MM.1S (cell line): ENCODE data around the gene ATG4B.

ENCODE experiments used
- DNase-seq: peaks from one replicate; pipeline ENCODE4 v3.0.0-alpha.2; 2015
- H2AFZ ChIP-seq: fragments of 300-600 bp; sonication (generic); 2 replicates; pipeline ENCODE4 v1.6.0; 2016; ENCODE audit warnings: antibody characterized with exemption, low read length
- H3F3A ChIP-seq: fragments of 300-600 bp; sonication (generic); 2 replicates; pipeline ENCODE4 v1.6.1; 2016; ENCODE audit warnings: mild to moderate bottlenecking, antibody characterized with exemption, low read length, moderate library complexity, mixed read lengths; ENCODE audit not compliant: insufficient read depth
- H3K27ac ChIP-seq: fragments of 300-600 bp; sonication (generic); 2 replicates; pipeline ENCODE4 v1.5.1; 2016; ENCODE audit warnings: mild to moderate bottlenecking, low read length
- H3K27me3 ChIP-seq: fragments of 300-600 bp; sonication (generic); replicated peaks from 2 replicates; pipeline ENCODE4 v1.6.0; 2016; ENCODE audit warnings: low read length; ENCODE audit not compliant: insufficient read depth
- H3K36me3 ChIP-seq: fragments of 300-600 bp; sonication (generic); replicated peaks from 2 replicates; pipeline ENCODE4 v1.6.1; 2016; ENCODE audit warnings: mild to moderate bottlenecking, low read length, mixed read lengths; ENCODE audit not compliant: insufficient read depth
- H3K4me1 ChIP-seq: fragments of 300-600 bp; sonication (generic); 2 replicates; pipeline ENCODE4 v1.6.1; 2016; ENCODE audit warnings: low read length, mixed read lengths
- H3K4me2 ChIP-seq: fragments of 300-600 bp; sonication (generic); 2 replicates; pipeline ENCODE4 v1.6.0; 2016; ENCODE audit warnings: low read depth, low read length
- H3K4me3 ChIP-seq: fragments of 300-600 bp; sonication (generic); 2 replicates; pipeline ENCODE4 v1.5.1; 2016; ENCODE audit warnings: low read length, mixed read lengths
- H3K79me2 ChIP-seq: fragments of 300-600 bp; sonication (generic); 2 replicates; pipeline ENCODE4 v1.6.1; 2016; ENCODE audit warnings: mixed run types, low read length, mixed read lengths
- H3K9ac ChIP-seq: fragments of 300-600 bp; sonication (generic); 2 replicates; pipeline ENCODE4 v1.6.1; 2016; ENCODE audit warnings: low read length, mixed read lengths
- H3K9me2 ChIP-seq: fragments of 300-600 bp; sonication (generic); replicated peaks from 2 replicates; pipeline ENCODE4 v1.6.1; 2016; ENCODE audit warnings: mild to moderate bottlenecking, low read length, mixed read lengths; ENCODE audit not compliant: insufficient read depth
- H3K9me3 ChIP-seq: fragments of 300-600 bp; sonication (generic); replicated peaks from 2 replicates; pipeline ENCODE4 v1.6.1; 2016; ENCODE audit warnings: mild to moderate bottlenecking, low read length, mixed read lengths; ENCODE audit not compliant: insufficient read depth
- H4K20me1 ChIP-seq: fragments of 300-600 bp; sonication (generic); 2 replicates; pipeline ENCODE4 v1.6.1; 2016; ENCODE audit warnings: mild to moderate bottlenecking, low read length, moderate library complexity, mixed read lengths; ENCODE audit not compliant: insufficient read depth
- CTCF ChIP-seq: fragments of 300-600 bp; sonication (generic); IDR thresholded peaks from 2 replicates; pipeline ENCODE4 v1.5.1; 2016; ENCODE audit warnings: antibody characterized with exemption, low read length, mixed read lengths
- EZH2 ChIP-seq: fragments of 300-600 bp; sonication (generic); optimal IDR thresholded peaks from 2 replicates; pipeline ENCODE3; 2017; ENCODE audit warnings: low read depth, mild to moderate bottlenecking, antibody characterized with exemption, low read length, mixed read lengths
- EZH2phosphoT487 ChIP-seq: fragments of 300-600 bp; sonication (generic); IDR thresholded peaks from 2 replicates; pipeline ENCODE4 v1.6.1; 2018; ENCODE audit warnings: antibody characterized with exemption, low read length

Gene ATG4B

DNA sequence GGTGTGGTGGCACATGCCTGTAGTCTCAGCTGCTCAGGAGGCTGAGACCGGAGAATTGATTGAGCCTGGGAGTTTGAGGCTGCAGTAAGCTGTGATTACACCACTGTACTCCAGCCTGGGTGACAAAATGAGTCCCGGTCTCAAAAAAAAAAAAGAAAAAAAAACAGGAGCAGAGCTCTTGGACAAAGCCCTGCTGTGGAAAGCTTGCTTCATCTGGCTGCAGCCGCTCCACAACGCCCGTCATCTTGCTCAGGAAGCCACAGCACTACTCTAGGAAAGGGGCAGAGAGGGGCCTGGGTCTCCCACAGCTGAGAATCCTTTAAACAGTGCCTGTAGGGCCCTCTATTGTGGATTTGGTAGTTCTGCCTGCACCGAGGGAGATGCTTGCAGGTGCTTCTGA lies 11.0 kb downstream of the ATG4B start:
- no peak overlapping the region for H2AFZ ChIP-seq
- no peaks in the 10 kb centered on the region for H3K4me1 ChIP-seq
- no peak overlapping the region for H3K9ac ChIP-seq
- peaks cover 64% of the 10 kb centered on the region for H3K79me2 ChIP-seq
- H3K27ac ChIP-seq, result no peak overlapping the region
- no peak for DNase-seq
- no peak overlapping the region for H3K4me2 ChIP-seq
- H4K20me1 ChIP-seq, result no peaks in the 10 kb centered on the region
- no peak for TF ChIP-seq EZH2phosphoT487
- TF ChIP-seq CTCF, result no peak
- no peak for TF ChIP-seq EZH2
- no peaks in the 10 kb centered on the region for H3F3A ChIP-seq
- H3K36me3 ChIP-seq, result no peaks in the 10 kb centered on the region; the same call in 1 of the 2 replicates
- H3K9me3 ChIP-seq, result no peaks in the 10 kb centered on the region
- H3K4me3 ChIP-seq, result no peak overlapping the region
- H3K27me3 ChIP-seq, result no peaks in the 10 kb centered on the region
- no peaks in the 10 kb centered on the region for H3K9me2 ChIP-seq

GRCh38 chr2:241649404-241649803 lies 11.9 kb downstream of the ATG4B start:
- no peaks in the 10 kb centered on the region for H3K4me1 ChIP-seq
- no peak overlapping the region for H3K4me3 ChIP-seq
- DNase-seq, result no peak
- no peak for TF ChIP-seq CTCF
- TF ChIP-seq EZH2phosphoT487, result no peak
- TF ChIP-seq EZH2, result no peak
- H3F3A ChIP-seq, result no peaks in the 10 kb centered on the region
- H4K20me1 ChIP-seq, result no peaks in the 10 kb centered on the region
- H3K9me3 ChIP-seq, result no peaks in the 10 kb centered on the region
- no peaks in the 10 kb centered on the region for H3K27me3 ChIP-seq
- H3K9me2 ChIP-seq, result no peaks in the 10 kb centered on the region
- no peak overlapping the region for H2AFZ ChIP-seq
- peaks cover 56% of the 10 kb centered on the region for H3K79me2 ChIP-seq
- H3K4me2 ChIP-seq, result no peak overlapping the region
- H3K9ac ChIP-seq, result no peak overlapping the region
- H3K36me3 ChIP-seq, result no peaks in the 10 kb centered on the region; the same call in 1 of the 2 replicates
- H3K27ac ChIP-seq, result no peak overlapping the region

DNA sequence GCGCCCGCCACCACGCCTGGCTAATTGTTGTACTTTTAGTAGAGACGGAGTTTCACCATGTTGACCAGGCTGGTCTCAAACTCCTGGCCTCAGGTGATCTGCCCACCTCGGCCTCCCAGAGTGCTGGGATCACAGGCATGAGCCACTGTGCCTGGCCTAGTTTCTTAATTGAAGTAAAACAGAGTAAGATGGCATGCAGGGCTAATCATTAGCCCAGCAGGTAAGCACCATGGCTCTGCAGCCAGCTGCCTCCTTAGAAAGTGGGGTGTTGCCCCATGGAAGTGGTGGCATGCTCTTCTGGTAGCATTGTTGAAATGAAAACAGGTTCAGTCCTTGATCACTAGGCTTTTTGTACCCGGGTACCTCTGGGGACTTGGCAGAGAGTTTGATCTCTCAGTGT lies 12.4 kb downstream of the ATG4B start:
- Histone ChIP-seq H3K36me3 (no peaks in the 10 kb centered on the region; the same call in 1 of the 2 replicates), H2AFZ (no peak overlapping the region), H3K4me2 (no peak overlapping the region), H3K79me2 (peaks cover 53% of the 10 kb centered on the region), H3K9me2 (no peaks in the 10 kb centered on the region), H3F3A (no peaks in the 10 kb centered on the region), H3K27ac (no peak overlapping the region), H3K4me1 (no peaks in the 10 kb centered on the region), H3K9ac (no peak overlapping the region), H3K4me3 (no peak overlapping the region), H3K27me3 (no peaks in the 10 kb centered on the region), H4K20me1 (no peaks in the 10 kb centered on the region), H3K9me3 (no peaks in the 10 kb centered on the region)
- TF ChIP-seq CTCF (no peak), EZH2phosphoT487 (no peak), EZH2 (no peak)
- DNase-seq, result no peak

GRCh38 chr2:241652142-241652541 lies 14.6 kb downstream of the ATG4B start:
- Histone ChIP-seq H3K9me3 (no peaks in the 10 kb centered on the region), H4K20me1 (no peaks in the 10 kb centered on the region), H3K36me3 (no peaks in the 10 kb centered on the region; the same call in 1 of the 2 replicates), H3K27ac (no peak overlapping the region), H3K9me2 (no peaks in the 10 kb centered on the region), H3K4me3 (no peak overlapping the region), H3F3A (no peaks in the 10 kb centered on the region), H3K4me1 (no peaks in the 10 kb centered on the region), H3K9ac (no peak overlapping the region), H3K4me2 (no peak overlapping the region), H3K79me2 (peaks cover 31% of the 10 kb centered on the region), H2AFZ (no peak overlapping the region), H3K27me3 (no peaks in the 10 kb centered on the region)
- no peak for DNase-seq
- TF ChIP-seq CTCF (no peak), EZH2 (no peak), EZH2phosphoT487 (no peak)
